Pancreas (tissue), 10 donors: ENCODE results near the gene SNRNP48. TPM values are rescaled to one million over a fixed set of nuclear protein-coding genes. Genes with fewer than 3 reads are reported as not detected.

Experiments
- ATAC-seq, 4 donors: fragments of 200-7000 bp; cut with Tn5 transposase; one replicate each; pipeline versions ENCODE4 v1.8.0 to v1.9.1; 2020; ENCODE audit warnings: mild to moderate bottlenecking in 4 of 4, moderate library complexity in 4 of 4
- DNase-seq, 6 donors: peaks; one replicate each; pipeline ENCODE4 v3.0.0-alpha.2; 2020
- FAIRE-seq: peaks from 2 replicates; lab custom pipeline; 2012; peaks lifted over from hg19 to GRCh38; lab: Jason Lieb, UNC
- H3K27ac ChIP-seq, 4 donors: fragments of 200-600 bp; sonication (generic); 1 replicate in 3 of 4; 2 replicates in 1 of 4; pipeline versions ENCODE4 v1.5.0 to v1.8.0; 2020
- H3K27me3 ChIP-seq, 4 donors: fragments of 200-600 bp; one replicate each; pipeline ENCODE4 v1.8.0; 2021
- H3K36me3 ChIP-seq, 3 donors: fragments of 200-600 bp; sonication (generic) in 1 of 3; one replicate each; pipeline versions ENCODE4 v1.5.0 to v1.8.0; 2020 to 2021
- H3K4me1 ChIP-seq, 3 donors: fragments of 200-600 bp; one replicate each; pipeline ENCODE4 v1.8.0; 2021
- H3K4me3 ChIP-seq, 4 donors: fragments of 200-600 bp; sonication (generic) in 2 of 4; one replicate each; pipeline versions ENCODE4 v1.5.0 to v1.8.0; 2020 to 2021
- H3K9me3 ChIP-seq, 4 donors: fragments of 200-600 bp; one replicate each; pipeline ENCODE4 v1.8.0; 2021
- CTCF ChIP-seq, 4 donors: fragments of 200-600 bp; sonication (generic) in 3 of 4; IDR thresholded peaks; one replicate each; pipeline versions ENCODE4 v1.5.0 to v1.8.0; 2021; ENCODE audit warnings: antibody characterized with exemption in 4 of 4
- WGBS, 2 donors: extraction: QIAGEN DNeasy Blood & Tissue Kit; methylation state at CpG; one replicate each; pipeline ENCODE4 v1.1.7; 2013; 5-methylcytosine and 5-hydroxymethylcytosine counted together
- intact Hi-C, 3 donors: fragments of 100-400 bp; cut with DNase I; formaldehyde crosslinking; loops; one replicate each; pipeline versions ENCODE4 v1.11.1 to v1.14.2; 2022
- polyA plus RNA-seq, 2 donors: library from polyadenylated mRNA; stranded (reverse); fragments of 200-250 nt; gene quantifications; one replicate each; pipeline ENCODE4 v1.2.3, GENCODE V29; 2013
- total RNA-seq, 6 donors: library from RNA; stranded (reverse); fragmentation: NEBNext Ultra II Directional in 4 of 6; extraction: Animal tissue kit (Norgen Biotek cat#: 25700) in 4 of 6; gene quantifications; one replicate each; pipeline versions ENCODE4 v1.2.1 to v1.2.4, GENCODE V29; 2021 to 2023
- donor health status: healthy with polysubstance abuse.
- donor health status: DM: no; HTN: no; CAD: no; lungs with moderate emphysema.
- donor health status: DM: no; HTN: no; CAD: no.
- donor health status: control.
- donor health status: control.
- donor health status: Bipolar disorder and iron deficiency.
- donor health status: DM: yes; HTN: yes; CAD: no.
- donor health status: DM: no; HTN: no; CAD: no.
- donor health status: DM: no; HTN: no; CAD: no.
- donor health status: DM: yes; HTN: yes; CAD: no.

The SNRNP48 gene
- total and polyA plus RNA-seq, 8 donors: 3.2 to 8.1 (median 4.8) TPM

DNA sequence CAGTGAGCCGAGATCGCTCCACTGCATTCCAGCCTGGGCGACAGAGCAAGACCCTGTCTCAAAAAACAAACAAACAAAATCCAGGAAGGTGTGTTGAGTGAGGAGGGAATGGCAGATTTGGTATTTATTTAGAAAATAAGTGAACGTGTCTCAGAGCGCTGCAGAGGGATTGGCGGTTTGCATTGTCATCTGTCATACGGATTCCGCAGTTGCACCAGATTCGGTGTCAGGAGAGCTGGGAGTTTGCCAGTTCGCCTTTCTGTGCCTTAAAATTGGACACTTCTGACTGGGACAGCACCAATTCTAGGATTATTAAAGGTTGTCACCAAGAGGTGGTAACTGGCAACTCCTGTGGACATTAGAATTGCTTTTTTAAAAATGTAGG lies 912 bp downstream of the SNRNP48 start:
- intact Hi-C loops: no loop called here
- Histone ChIP-seq H3K27ac (peak overlapping the region in 1 of 4 donors; percentile 65), H3K4me3 (peak overlapping the region; percentile 86 to 97 (median 93)), H3K27me3 (no peaks in the 10 kb centered on the region), H3K4me1 (peaks cover 0 to 30% (median 16%) of the 10 kb centered on the region in 3 donors), H3K36me3 (peaks cover 0 to 11% (median 0%) of the 10 kb centered on the region in 3 donors), H3K9me3 (no peaks in the 10 kb centered on the region)
- FAIRE-seq: no peak
- WGBS, 2 donors: 4 to 5% methylated on average over 10 of the region's 10 CpGs
- peak; percentile 8 to 36 (median 15) for ATAC-seq
- no peak for TF ChIP-seq CTCF (IDR thresholded peaks at IDR 0.05)
- DNase-seq: peak in 2 of 6 donors; percentile 39 to 41

- Histone ChIP-seq H3K36me3 (peaks cover 0 to 13% (median 4%) of the 10 kb centered on the region in 3 donors), H3K27me3 (no peaks in the 10 kb centered on the region), H3K9me3 (no peaks in the 10 kb centered on the region), H3K4me1 (peaks cover 0 to 30% (median 16%) of the 10 kb centered on the region in 3 donors), H3K27ac (no peak overlapping the region), H3K4me3 (no peak overlapping the region)
- DNase-seq (no peak), ATAC-seq (no peak), FAIRE-seq (no peak)
- intact Hi-C loops: no loop called here
- WGBS, 2 donors: 96% methylated on average over 5 of the region's 5 CpGs
- TF ChIP-seq CTCF (IDR thresholded peaks at IDR 0.05): no peak
Observed at GRCh38 chr6:7591770-7592169, 1.8 kb downstream of the SNRNP48 start.

- WGBS, 2 donors: 16 to 19% methylated on average over 1 of the region's 1 CpG
- no peak for FAIRE-seq
- ATAC-seq: no peak
- no peak for TF ChIP-seq CTCF (IDR thresholded peaks at IDR 0.05)
- H3K27ac ChIP-seq: no peak overlapping the region
- H3K27me3 ChIP-seq: no peaks in the 10 kb centered on the region
- no peak overlapping the region for H3K4me3 ChIP-seq
- intact Hi-C loops: no loop called here
- H3K4me1 ChIP-seq: peaks cover 0 to 25% (median 16%) of the 10 kb centered on the region in 3 donors
- no peaks in the 10 kb centered on the region for H3K9me3 ChIP-seq
- no peak for DNase-seq
- H3K36me3 ChIP-seq: peaks cover 0 to 13% (median 4%) of the 10 kb centered on the region in 3 donors
Observed at GRCh38 chr6:7593229-7593628, 3.2 kb downstream of the SNRNP48 start.

GRCh38 chr6:7594579-7595125 lies 4.7 kb downstream of the SNRNP48 start:
- TF ChIP-seq CTCF (IDR thresholded peaks at IDR 0.05): no peak
- DNase-seq: no peak
- FAIRE-seq: no peak
- no peak overlapping the region for H3K27ac ChIP-seq
- 73 to 80% methylated on average over 4 of the region's 4 CpGs for WGBS, 2 donors
- H3K36me3 ChIP-seq: peaks cover 0 to 13% (median 4%) of the 10 kb centered on the region in 3 donors
- no peak for ATAC-seq
- no peaks in the 10 kb centered on the region for H3K9me3 ChIP-seq
- H3K4me3 ChIP-seq: no peak overlapping the region
- peaks cover 0 to 13% (median 12%) of the 10 kb centered on the region in 3 donors for H3K4me1 ChIP-seq
- H3K27me3 ChIP-seq: no peaks in the 10 kb centered on the region
- intact Hi-C loops: no loop called here

- ATAC-seq: peak in 2 of 4 donors; percentile 54 to 58
- no peak for DNase-seq
- WGBS, 2 donors: 53 to 71% methylated on average over 4 of the region's 4 CpGs
- no peaks in the 10 kb centered on the region for H3K27me3 ChIP-seq
- no peak overlapping the region for H3K4me3 ChIP-seq
- no peaks in the 10 kb centered on the region for H3K9me3 ChIP-seq
- no peak for TF ChIP-seq CTCF (IDR thresholded peaks at IDR 0.05)
- FAIRE-seq: no peak
- intact Hi-C loops: loop anchor here in 2 of 3 donors (10.0 kb wide), 2 partner anchors 169 to 299 kb away; no protein-coding TSS in a partner anchor
- peaks cover 5 to 51% (median 31%) of the 10 kb centered on the region in 3 donors for H3K36me3 ChIP-seq
- no peaks in the 10 kb centered on the region for H3K4me1 ChIP-seq
- H3K27ac ChIP-seq: no peak overlapping the region
Observed at GRCh38 chr6:7604003-7604402, 14.0 kb downstream of the SNRNP48 start.
